ENCODE results near the gene LGALSL. TPM values are rescaled to one million over a fixed set of nuclear protein-coding genes. Genes with fewer than 3 reads are reported as not detected.

Gene LGALSL
- total RNA-seq, 1 donor = 3.6 TPM

GRCh38 chr2:64470071-64470470 lies 16.1 kb downstream of the LGALSL start:
- Histone ChIP-seq H3K9me3 (ENCODE audit: low read depth, low read length) (no peaks in the 10 kb centered on the region), H3K36me3 (ENCODE audit: insufficient read depth, low read length) (no peaks in the 10 kb centered on the region)
- TF ChIP-seq, protein P1, sequence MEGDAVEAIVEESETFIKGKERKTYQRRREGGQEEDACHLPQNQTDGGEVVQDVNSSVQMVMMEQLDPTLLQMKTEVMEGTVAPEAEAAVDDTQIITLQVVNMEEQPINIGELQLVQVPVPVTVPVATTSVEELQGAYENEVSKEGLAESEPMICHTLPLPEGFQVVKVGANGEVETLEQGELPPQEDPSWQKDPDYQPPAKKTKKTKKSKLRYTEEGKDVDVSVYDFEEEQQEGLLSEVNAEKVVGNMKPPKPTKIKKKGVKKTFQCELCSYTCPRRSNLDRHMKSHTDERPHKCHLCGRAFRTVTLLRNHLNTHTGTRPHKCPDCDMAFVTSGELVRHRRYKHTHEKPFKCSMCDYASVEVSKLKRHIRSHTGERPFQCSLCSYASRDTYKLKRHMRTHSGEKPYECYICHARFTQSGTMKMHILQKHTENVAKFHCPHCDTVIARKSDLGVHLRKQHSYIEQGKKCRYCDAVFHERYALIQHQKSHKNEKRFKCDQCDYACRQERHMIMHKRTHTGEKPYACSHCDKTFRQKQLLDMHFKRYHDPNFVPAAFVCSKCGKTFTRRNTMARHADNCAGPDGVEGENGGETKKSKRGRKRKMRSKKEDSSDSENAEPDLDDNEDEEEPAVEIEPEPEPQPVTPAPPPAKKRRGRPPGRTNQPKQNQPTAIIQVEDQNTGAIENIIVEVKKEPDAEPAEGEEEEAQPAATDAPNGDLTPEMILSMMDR (IDR thresholded peaks at IDR 0.05; ENCODE audit: extremely low read depth, low read depth, low read length) = no peak

DNA sequence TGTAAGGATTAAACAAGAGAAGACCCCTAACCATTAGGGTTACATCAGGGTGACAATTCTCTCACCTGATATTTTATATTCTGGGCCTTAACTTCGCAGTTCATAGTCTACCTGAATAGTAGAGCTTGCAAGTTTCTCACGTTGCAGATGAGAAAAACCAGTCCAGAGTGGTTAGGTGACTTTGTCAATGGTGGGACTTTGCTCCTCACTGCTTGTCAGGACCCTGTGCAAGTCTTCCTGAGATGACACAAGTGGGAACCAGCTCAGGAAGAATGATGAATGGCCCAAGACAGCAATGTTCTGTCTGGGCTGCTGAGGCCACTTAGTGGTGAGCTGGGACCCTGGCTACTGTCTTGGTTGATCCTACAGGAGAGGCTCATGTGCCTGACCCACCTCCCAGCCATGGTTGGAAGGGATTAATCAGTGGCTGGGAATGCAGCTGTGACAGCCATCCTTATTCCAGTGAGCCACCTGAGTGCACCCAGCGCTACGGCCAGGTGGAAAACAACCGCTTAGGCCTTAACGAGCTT lies 16.9 kb downstream of the LGALSL start:
- H3K36me3 ChIP-seq (ENCODE audit: insufficient read depth, low read length) = no peaks in the 10 kb centered on the region
- no peaks in the 10 kb centered on the region for H3K4me1 ChIP-seq (ENCODE audit: insufficient read depth, low read length)
- no peak overlapping the region for H3K27ac ChIP-seq (ENCODE audit: low read depth, low read length)
- H3K9me3 ChIP-seq (ENCODE audit: low read depth, low read length) = no peaks in the 10 kb centered on the region
- H3K79me2 ChIP-seq (ENCODE audit: insufficient read depth, low read length) = no peaks in the 10 kb centered on the region
- no peak overlapping the region for H3K4me3 ChIP-seq (ENCODE audit: insufficient read depth, low read length)
- no peaks in the 10 kb centered on the region for H4K20me1 ChIP-seq (ENCODE audit: insufficient read depth, low read length)
- H3K4me2 ChIP-seq (ENCODE audit: insufficient read depth, low read length) = no peak overlapping the region
- H3K27me3 ChIP-seq (ENCODE audit: insufficient read depth, low read length) = peaks cover 49% of the 10 kb centered on the region
- H2AFZ ChIP-seq (ENCODE audit: low read length) = no peak overlapping the region
- TF ChIP-seq, protein P1 (IDR thresholded peaks at IDR 0.05; ENCODE audit: extremely low read depth, low read depth, low read length) = no peak
- DNase-seq (ENCODE audit: insufficient read length, low spot score, missing footprints) = no peak

More at GRCh38 chr2:64470071-64470470, 16.1 kb downstream of the LGALSL start:
- Histone ChIP-seq H3K27ac (ENCODE audit: low read depth, low read length) (no peak overlapping the region), H3K4me2 (ENCODE audit: insufficient read depth, low read length) (no peak overlapping the region), H3K4me1 (ENCODE audit: insufficient read depth, low read length) (no peaks in the 10 kb centered on the region), H2AFZ (ENCODE audit: low read length) (no peak overlapping the region), H3K27me3 (ENCODE audit: insufficient read depth, low read length) (peaks cover 43% of the 10 kb centered on the region), H3K4me3 (ENCODE audit: insufficient read depth, low read length) (no peak overlapping the region), H4K20me1 (ENCODE audit: insufficient read depth, low read length) (no peaks in the 10 kb centered on the region), H3K79me2 (ENCODE audit: insufficient read depth, low read length) (no peaks in the 10 kb centered on the region)
- no peak for DNase-seq (ENCODE audit: insufficient read length, low spot score, missing footprints)

- Histone ChIP-seq H3K79me2 (ENCODE audit: insufficient read depth, low read length) (no peaks in the 10 kb centered on the region), H3K4me2 (ENCODE audit: insufficient read depth, low read length) (no peak overlapping the region), H3K4me3 (ENCODE audit: insufficient read depth, low read length) (no peak overlapping the region), H2AFZ (ENCODE audit: low read length) (no peak overlapping the region), H3K27me3 (ENCODE audit: insufficient read depth, low read length) (peaks cover 53% of the 10 kb centered on the region), H3K9me3 (ENCODE audit: low read depth, low read length) (no peaks in the 10 kb centered on the region), H4K20me1 (ENCODE audit: insufficient read depth, low read length) (no peaks in the 10 kb centered on the region), H3K36me3 (ENCODE audit: insufficient read depth, low read length) (no peaks in the 10 kb centered on the region), H3K4me1 (ENCODE audit: insufficient read depth, low read length) (no peaks in the 10 kb centered on the region), H3K27ac (ENCODE audit: low read depth, low read length) (no peak overlapping the region)
- DNase-seq (ENCODE audit: insufficient read length, low spot score, missing footprints) = no peak
- TF ChIP-seq, protein P1 (IDR thresholded peaks at IDR 0.05; ENCODE audit: extremely low read depth, low read depth, low read length) = no peak
Observed at GRCh38 chr2:64471600-64471999, 17.6 kb downstream of the LGALSL start.

- DNase-seq (ENCODE audit: insufficient read length, low spot score, missing footprints) = no peak
- H3K4me1 ChIP-seq (ENCODE audit: insufficient read depth, low read length) = no peaks in the 10 kb centered on the region
- H3K9me3 ChIP-seq (ENCODE audit: low read depth, low read length) = no peaks in the 10 kb centered on the region
- H3K27ac ChIP-seq (ENCODE audit: low read depth, low read length) = no peak overlapping the region
- no peaks in the 10 kb centered on the region for H3K79me2 ChIP-seq (ENCODE audit: insufficient read depth, low read length)
- H3K4me2 ChIP-seq (ENCODE audit: insufficient read depth, low read length) = no peak overlapping the region
- H3K36me3 ChIP-seq (ENCODE audit: insufficient read depth, low read length) = no peaks in the 10 kb centered on the region
- peaks cover 49% of the 10 kb centered on the region for H3K27me3 ChIP-seq (ENCODE audit: insufficient read depth, low read length)
- TF ChIP-seq, protein P1 (IDR thresholded peaks at IDR 0.05; ENCODE audit: extremely low read depth, low read depth, low read length) = no peak
- H2AFZ ChIP-seq (ENCODE audit: low read length) = no peak overlapping the region
- no peaks in the 10 kb centered on the region for H4K20me1 ChIP-seq (ENCODE audit: insufficient read depth, low read length)
- H3K4me3 ChIP-seq (ENCODE audit: insufficient read depth, low read length) = no peak overlapping the region
Observed at GRCh38 chr2:64472881-64473280, 18.9 kb downstream of the LGALSL start.

Measured in osteoblast (primary cell).